ENCODE data around the gene ZNF879.

ZNF879 gene

DNA sequence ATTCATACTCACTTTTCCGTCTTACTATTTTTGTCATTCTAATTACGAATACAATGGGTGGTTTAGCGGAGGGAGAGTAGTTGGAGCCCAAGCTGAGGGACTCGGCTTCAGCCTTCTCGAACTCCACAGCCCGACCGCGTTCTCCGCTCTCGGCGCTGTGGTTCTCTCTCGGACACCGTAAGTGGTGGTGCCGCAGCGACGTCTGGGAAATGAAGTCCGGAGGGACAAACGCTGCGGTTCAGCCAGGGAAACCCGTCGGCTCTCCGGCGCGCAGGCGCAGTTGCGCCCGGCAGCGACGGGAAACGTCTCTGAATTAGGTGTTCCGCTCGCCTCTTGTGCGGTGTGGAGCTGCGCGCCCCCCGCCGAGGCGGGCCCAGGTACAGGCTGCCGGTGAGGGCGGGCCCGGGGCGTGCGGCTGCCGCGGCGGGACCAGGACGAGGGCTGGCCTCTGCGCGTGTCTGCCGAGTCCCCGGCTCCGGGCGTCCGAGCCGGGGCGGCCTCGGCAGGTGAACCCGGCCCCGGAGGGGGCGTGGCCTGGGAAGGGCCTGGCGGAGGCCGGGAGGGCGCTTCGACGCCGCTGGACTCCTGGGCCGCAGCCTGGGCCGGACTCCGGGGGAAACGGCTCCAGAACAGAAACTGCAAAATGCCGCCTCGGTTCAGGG, at the start of gene ZNF879:
Gene ZNF879, plus strand, starts transcription at position 277 of the 662 bp plus-strand sequence. CDS start 1,201 bp downstream, outside the sequence.
- DNase-seq (ENCODE audit: low read depth), result peak; percentile 88

DNA sequence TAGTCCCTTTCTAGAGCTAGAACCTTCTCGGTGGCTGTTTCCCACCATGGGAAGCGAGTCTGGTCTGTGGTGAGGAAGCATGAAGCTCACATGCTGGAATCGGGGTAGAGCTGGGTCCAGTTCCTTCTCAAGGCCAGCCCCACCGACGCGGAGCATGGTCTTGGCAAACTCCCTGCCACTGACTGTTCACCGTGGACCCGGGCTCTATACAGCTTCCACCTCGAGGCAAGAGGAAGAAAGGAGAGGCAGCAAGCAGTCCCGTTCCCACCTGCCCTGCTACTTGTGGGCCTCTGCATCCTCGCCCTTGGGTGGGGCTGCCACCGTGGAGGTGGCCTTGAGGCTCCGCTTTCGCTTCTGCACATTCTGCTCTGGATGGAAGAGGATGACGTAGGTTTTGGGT, 42.2 kb upstream of the ZNF879 start:
- no peak for DNase-seq (ENCODE audit: low read depth)

DNA sequence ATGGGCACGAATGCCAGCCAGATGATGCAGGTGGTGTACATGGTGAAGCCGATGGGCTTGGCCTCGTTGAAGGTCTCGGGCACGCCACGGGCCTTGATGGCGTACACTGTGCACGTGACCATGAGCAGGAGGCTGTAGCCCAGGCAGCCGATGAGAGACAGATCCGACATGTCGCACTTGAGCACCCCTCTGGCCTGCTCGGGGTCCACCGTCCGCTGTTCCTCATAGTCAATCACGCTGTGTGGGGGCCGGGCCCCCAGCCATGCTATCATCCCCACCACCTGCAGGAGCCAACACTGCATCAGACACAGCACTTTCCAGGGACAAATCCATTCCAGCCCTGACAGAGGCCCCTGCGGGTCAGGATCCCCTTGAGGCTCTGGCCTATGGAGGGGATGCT, 40.7 kb upstream of the ZNF879 start:
- no peak for DNase-seq (ENCODE audit: low read depth)

DNA sequence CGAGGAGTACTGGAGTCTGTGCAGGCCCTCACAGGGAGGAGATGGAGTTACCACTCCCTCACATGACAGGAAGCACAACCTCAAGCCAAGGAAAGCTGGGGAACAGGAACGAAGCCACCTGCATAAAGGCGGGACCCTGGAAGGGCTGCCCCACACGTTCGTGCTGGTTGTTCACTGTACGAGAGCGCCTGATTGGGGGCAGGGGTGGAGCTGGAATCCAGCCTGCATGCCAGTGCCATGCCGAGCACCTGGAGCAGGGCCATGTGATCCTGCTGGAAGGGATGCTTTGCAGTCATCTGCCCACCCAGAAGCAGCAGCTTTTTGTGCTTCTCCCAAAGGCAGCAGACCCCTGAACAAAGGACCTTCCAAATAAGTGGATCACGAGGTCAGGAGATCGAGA, 39.9 kb upstream of the ZNF879 start:
- no peak for DNase-seq (ENCODE audit: low read depth)

DNA sequence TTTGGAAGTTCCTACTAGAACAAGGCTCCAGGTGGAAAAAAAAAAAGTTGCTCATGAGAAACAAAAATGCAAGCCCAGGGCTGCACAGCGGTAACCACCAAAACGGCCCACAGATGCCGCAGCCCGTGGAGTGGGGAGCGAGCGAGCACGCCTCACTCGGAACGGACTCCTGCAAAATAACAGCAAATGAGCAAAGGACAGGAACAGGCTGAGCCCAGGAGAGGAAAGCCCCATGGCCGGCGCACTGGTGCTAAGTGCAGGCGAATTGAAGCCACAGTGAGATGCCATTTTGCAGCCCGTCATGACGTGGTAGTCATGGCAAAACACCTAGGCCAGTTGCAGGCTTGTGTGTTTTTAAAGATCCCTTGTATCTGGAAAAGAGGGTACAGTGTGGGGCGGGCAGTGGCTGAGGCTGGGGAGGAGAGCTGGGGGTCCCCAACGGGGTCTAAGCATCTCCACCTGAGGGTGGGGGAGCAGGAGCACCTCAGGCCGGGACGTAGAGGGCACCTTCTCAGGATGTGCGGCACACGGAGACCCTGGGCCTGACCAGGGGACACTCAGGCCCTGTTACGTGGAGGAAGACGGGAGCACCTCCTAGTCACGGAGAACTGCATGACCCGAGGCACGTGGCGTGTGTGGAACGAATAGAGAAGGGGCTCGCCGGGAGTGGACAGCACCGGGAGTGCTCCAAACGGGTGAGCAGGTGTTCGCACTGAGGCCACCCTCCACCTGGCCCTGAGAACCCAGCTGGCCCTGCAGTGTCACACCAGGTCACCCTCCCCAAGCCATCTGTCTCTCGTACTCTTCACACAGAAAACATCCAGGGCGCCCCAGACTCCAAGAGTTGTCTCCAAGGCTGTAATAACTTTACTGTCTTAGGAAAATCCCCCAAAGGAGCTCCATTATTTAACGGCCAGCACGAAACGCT, 39.2 kb upstream of the ZNF879 start:
- DNase-seq (ENCODE audit: low read depth), result no peak

DNA sequence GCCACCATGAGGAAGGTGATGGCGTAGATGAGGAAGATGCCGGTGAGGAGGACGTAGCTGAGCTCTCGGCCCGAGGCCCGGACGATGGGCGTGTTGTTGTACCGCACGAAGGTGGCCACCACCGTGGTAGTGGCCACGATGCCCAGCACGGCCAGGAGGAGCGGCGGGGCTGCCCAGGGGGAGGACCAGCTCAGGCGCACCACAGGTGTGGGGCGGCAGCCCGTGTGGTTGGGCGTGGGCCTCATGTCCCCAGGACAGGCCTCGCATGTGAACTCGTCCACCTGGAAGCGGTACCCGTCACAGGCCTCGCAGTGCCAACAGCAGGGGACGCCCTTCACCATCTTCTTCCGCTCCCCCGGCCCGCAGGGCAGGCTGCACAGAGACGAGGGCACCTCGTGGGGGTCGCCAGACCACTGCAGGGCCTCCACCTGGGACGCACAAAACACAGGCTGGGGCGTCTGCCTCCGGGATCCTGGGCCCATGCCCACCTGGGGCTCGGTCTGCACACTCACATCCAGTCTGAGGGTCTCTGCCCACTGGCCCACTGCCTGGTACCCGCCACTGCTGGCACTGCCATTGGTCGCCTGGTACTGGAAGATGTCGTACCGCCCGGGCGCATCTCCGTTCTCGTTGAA, 37.2 kb upstream of the ZNF879 start:
- DNase-seq (ENCODE audit: low read depth), result no peak

DNA sequence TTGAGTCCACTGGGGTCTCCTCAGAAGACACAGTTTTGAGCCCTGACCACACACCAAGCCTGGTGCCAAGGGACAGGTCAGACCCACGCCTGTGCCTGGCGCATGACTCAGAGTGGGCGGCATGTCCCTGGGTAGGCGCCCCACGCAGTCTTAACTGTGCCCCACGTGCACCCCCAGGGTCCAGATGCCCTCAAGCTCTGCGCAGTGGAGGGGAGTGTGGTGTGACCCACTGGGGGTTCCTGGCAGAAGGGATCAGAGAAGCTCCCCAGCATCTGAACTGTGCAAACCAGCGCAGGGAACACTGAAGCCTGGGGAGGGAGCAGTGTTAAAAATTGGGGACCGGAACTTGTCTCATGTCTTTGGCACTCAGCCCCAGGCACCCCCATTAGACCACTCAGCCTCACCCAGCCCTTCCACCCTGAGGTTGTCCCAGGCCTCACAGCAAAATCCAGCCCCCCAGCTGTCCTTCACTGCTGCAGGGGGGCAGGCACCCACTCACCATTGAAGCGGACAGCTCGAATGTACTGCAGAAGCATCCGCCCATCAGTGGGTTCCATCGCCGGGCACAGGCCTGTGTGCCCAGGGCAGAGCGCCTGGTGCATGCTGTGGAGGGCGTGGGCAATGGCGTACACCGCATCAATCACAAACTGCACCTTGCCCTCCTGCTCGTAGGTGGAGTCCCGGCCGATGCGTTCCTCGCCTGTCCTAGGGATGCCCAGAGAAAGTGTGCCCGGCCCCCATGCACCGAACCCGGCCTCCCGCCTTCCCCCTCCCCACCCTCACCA, 35.0 kb upstream of the ZNF879 start:
- DNase-seq (ENCODE audit: low read depth), result no peak

DNA sequence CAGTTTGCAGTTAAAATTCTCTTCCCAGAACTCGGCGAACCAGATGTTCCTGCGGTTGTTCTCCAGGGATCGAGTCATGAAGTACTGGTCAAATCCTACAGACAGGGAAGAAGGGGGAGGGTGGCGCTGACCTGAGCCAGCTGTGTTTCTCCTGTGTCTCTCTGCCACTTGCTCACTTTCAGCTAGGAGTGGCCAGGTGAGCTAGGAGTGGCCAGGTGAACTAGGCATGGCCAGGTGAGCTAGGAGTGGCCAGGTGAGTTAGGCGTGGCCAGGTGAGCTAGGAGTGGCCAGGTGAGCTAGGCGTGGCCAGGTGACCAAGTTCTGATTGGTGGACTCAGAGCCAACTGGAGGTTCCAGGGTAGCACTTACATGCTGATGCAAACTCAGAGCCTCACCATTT, 34.3 kb upstream of the ZNF879 start:
- no peak for DNase-seq (ENCODE audit: low read depth)

DNA sequence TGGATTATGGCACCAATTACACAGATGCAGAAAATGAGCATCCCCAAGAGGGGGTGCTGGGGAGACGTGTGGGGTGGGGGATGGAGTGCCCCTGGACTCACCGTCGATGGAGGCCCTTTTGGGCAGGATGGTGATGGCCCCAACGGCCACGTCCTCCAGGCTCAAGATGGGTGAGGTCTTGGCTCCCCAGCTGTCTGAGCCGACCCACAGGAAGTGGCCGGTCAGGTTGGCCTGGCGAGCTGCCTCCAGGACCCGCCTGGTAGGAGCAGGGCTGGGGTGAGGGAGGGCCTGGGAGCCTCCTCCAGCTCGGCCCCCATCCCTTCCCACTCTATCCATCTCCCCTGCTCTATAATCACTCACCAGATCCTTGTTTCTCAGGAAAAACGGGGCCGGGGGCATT, 33.1 kb upstream of the ZNF879 start:
- DNase-seq (ENCODE audit: low read depth), result no peak

DNA sequence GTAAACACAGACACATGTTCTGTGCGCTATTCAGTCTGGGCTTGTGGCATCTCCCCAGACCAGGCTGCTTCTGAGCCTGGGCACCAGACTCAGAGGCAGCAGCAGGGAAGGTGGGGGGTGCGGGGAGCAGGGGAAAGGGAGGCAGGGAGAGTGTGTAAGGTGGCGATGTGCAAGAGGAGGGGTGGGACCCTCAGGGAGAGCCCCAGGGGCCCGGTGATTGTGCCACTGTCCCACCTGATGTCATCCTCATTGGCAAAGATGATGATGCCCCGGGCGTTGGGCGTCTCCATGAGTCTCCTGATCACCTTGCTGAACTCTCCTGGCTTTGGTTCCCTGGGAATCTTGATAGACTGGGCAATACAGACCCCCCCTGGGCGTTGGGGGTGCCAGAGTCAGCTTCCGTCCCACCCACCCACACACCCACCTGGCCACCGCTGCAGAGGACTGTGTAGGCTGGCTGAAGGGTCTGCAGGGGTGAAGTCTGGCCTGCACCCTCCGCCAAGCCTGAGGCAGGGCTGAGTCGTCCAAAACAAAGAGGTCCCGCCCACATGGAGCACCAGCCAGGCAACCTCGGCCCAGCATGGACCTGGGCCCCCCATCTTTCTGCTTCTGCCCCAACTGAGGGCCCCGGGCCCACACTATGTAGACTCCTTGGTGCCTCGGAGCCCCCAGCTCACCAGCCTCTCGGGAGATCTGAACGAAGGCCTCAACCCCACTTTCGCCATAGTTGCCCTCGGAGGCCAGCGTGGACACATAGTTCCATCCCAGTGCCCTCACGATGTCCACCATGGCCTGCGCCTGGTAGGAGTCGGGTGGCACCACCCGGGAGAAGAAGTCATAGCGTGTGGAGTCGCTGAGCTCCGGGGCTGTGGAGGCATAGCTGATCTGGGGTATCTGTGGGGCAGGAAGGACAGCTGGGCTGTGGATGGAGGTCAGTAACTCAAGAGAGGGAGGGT, 32.1 kb upstream of the ZNF879 start:
- no peak for DNase-seq (ENCODE audit: low read depth)

DNA sequence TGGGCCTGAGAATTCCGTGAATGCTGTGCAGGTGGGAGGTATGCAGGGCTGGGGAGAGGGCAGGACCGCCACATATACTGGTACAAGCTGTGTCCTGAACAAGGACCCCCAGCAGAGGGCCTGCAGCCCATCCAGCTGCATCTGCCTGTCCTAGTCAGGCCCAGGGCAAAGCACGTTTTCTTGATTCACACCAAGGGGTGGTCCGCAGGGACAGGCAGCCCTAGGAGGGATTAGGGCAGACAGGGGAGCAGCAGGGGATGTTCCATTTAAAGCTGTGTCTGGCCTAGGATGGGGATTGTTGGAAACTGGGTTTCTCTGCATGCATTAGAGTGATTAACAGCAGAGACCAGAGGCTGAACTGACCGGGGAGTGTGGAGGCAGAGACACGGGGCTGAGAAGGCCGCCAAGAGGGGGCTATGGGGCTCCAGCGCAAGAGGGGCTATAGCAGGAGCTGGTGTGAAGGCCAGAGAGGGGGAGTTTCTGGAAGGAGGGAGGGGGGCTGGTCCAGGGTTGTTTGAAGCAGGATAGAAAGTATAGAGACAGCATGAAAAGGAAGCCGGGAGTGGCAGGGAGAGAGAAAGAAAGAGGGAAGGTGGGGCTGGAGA, 31.2 kb upstream of the ZNF879 start:
- no peak for DNase-seq (ENCODE audit: low read depth)

DNA sequence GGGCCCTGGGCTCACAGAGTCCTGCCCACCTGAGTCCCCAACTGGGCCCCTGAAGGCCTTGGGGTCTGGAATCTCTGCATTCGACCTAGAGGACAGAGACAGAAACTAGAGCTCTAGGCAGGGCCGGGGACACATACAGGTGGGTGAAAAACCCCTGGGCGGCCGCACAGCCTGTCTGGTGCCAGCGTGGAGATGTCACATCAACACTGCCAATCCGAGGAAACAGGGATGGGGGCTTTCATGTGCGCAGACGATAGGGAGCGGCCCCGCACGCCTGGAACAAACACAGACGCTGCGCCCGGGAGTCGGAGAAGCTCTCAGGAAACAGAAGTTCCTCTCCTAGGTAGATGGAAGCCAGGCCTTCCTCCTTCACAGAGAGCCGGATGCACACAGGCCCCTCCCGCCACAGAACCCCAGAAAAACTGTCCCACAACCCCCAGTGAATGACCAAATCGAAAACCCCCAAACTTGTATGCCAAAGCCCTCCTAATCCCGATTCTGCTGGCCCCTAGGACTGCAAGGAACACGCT, 30.3 kb upstream of the ZNF879 start:
- no peak for DNase-seq (ENCODE audit: low read depth)

DNA sequence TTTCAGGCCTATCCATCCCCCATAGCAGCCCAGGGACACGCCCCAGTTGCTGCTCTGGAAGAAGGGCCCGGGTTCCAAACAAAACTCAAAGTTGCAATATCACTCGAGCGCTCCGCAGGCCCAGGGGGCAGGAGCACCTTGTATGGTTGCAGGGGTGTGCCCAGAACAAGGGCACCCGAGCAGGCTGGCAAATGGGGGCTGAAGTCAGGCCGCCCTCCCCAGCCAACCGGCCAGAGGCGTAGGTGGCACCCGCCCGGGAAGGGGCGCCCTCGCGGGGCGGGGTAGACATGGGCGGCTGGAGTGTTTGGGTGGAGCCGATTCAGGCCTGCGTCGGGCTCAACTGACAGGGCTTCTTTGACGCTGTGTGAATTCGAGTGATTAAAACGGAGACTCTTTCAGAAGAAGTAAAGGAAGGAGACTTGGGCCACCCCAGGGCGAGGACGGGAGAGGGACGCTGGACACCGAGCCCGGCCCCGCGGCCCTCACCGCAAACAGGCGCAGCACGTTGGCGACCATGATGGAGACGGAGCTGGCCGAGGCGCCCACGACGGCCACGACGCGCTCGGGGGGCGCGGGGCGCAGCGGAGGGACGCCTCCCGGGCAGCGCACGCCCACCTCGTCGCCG, 29.5 kb upstream of the ZNF879 start:
- DNase-seq (ENCODE audit: low read depth), result no peak

DNA sequence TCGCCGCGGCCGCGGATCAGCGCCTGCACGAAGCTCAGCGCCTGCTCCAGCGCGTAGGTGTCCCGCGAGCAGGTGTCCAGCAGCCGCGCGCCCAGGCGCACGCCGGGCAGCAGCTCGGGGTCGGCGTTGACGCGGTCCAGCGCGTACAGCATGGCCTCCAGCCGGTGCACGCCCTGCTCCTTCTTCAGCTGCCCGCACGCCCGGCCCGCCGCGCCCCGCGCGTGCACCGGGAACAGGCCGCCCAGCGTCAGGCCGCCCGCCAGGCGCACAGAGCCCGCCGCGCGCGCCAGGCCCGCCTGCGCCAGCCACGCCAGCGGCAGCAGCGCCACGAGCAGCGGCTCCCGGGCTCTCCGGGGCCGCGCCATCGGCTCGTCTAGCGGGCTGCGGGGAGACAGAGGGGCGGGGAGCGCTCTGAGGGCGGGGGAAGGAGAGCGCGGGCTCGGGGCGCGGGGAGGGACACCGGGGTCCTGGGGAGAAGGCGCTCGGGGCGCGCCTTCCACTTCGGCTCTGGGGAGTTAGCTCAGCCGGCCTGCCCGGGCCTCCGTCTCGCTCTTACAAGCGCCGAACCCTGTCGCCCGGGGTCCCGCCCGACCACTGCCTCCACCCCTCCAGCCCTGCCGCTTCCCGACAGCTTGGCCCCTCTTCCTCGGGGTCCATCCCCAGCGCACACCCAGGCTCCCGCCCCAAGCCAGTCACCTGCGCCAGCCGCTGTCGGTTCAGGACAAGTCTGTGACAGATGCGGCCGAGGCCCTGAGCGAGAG, 28.8 kb upstream of the ZNF879 start, which contains the start of gene GRM6:
Gene GRM6, minus strand, starts transcription at position 741 of the 761 bp plus-strand sequence. Its CDS starts 376 bp downstream, at position 365.
- DNase-seq (ENCODE audit: low read depth), result no peak

DNA sequence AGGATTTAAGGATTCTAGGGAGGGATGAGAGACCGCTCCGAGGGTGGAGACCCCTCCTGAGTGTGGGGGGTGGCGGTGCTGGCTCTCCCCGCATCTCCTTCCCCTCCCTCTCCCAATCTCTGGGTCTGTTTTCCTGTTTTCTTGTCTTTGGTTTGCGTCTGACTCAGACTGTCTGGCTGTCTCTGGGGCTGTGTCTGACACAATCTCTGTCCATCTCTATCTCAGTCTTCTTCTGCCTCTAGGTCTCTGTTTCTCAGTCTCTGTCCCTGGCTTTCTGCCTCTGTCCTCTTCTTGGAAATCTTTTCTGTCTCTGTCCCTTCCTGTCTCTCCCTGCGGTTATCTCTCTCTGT, 28.3 kb upstream of the ZNF879 start:
- DNase-seq (ENCODE audit: low read depth), result no peak

DNA sequence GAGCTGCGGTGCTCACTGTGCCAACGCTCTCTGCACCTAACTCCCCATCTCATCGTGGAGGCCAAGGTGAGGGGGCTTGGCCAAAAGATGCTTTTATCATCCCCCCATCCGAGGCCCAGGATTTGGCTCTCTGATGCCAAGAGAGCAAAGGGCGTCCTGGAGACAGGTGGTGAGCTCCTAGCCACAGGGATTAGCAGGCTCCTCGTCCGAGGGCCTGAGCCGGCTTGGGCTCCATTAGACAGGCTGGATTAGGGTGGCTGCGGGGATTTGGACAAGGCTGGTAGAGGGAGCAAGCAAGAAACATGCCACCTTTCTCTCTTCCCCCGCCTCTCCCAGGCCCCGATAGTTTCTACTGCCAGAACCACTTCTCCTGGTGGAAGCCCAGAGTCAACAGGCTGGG, 27.4 kb upstream of the ZNF879 start:
- DNase-seq (ENCODE audit: low read depth), result no peak

DNA sequence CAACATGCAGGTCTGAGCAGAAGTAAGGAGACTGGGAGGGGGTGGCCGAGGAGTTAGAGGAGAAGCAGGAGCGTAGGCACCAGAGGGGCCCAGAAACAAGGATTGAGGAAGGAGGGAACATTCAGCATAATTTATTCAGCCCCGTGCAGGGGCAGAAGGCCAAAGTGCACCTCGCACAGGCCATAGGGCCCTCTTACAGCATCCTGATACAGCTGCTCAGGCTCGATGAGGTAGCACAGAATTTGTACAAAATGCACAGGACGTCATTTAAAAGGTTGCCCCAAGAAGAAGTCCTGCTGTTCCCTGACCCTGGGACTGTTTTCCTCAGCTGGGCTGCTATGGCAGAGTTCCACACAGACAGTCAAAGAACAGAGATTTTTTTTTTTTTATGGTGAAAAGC, 26.4 kb upstream of the ZNF879 start:
- DNase-seq (ENCODE audit: low read depth), result no peak

DNA sequence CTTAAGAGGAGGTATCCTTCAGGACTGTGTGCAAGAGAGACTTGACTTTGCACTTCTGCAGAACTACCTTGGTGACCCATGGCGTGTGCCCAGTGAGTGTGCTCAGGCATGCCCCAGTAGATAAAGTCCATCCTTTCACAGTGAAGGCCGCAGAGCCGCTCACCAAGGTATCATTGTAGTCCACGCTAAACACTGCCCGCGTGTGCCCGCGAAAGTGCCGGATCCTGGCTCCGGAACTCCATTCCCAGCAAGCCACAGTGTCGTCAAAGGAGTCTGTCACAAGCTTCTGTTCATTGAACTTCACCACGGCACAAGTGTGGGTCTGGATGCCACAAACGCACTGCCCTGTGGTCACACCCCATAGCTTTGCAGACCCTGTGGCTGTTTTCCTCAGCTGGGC, 25.2 kb upstream of the ZNF879 start:
- DNase-seq (ENCODE audit: low read depth), result no peak

DNA sequence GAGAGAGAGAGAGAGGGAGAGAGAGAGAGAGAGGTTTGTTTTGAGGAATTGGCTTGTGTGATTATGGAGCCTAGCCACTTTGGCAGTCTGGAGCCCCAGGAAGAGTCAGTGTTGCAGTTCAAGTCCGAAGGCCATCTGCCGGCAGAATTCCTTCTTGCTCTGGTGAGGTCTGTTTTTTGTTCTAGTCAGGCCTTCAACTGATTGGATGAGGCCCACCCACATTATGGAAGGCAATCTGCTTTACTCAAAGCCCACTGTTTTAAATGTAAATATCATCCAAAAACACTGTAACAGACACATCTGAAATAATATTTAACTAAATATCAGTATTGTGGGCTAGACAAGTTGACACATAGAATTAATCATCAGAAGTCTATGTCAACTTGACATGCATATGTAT, 17.0 kb upstream of the ZNF879 start:
- DNase-seq (ENCODE audit: low read depth), result no peak

Measured in activated T-cell treated with anti-CD3 and anti-CD28 coated beads for 48 hours (primary cell).